K562 (cell line): ENCODE data around the gene MARCHF9. TPM values are rescaled to one million over a fixed set of nuclear protein-coding genes. Genes with fewer than 3 reads are reported as not detected.

Experiments used
- ATAC-seq: fragments of 200-7000 bp; cut with Tn5 transposase; 3 replicates; pipeline ENCODE4 v1.9.1; 2020; ENCODE audit warnings: moderate library complexity
- BruUV-seq: library from RNA; stranded (reverse); fragments of 400-500 nt; replicated peaks from 2 replicates; lab custom pipeline; 2021; lab: Mats Ljungman, UMichigan
- CTCF ChIA-PET: fragments of 300-600 bp; formaldehyde crosslinking; extraction: SDS; loops from one replicate; lab custom pipeline; 2021; ENCODE audit warnings: low intra/inter-chr PET ratio; lab: Yijun Ruan, JAX
- POLR2A ChIA-PET: fragments of 300-600, 350-650 bp; sonication (Branson Sonifier 250); formaldehyde crosslinking; extraction: SDS; loops from one replicate; lab custom pipeline; 2021; ENCODE audit warnings: antibody characterized with exemption, inconsistent platforms; lab: Yijun Ruan, JAX
- DNase-seq, 4 experiments: peaks; one replicate each; pipeline versions ENCODE4 v3.0.0 to v3.0.0-alpha.2; 2011 to 2018; ENCODE audit warnings: low spot score in 3 of 4, mixed read lengths in 3 of 4; ENCODE audit errors: extremely low read depth in 1 of 4
- FAIRE-seq: peaks from 2 replicates; lab custom pipeline; 2011; peaks lifted over from hg19 to GRCh38; lab: Jason Lieb, UNC
- H2AFZ ChIP-seq: 2 replicates; pipeline ENCODE4 v1.6.0; 2011; ENCODE audit warnings: low read depth, low read length, control low read depth, inconsistent platforms
- H3K27ac ChIP-seq: fragments of 200-600 bp; 3 replicates; pipeline ENCODE4 v1.8.0; 2011; ENCODE audit warnings: low read depth, mild to moderate bottlenecking, control low read depth, inconsistent platforms, low read length, moderate library complexity, mixed read lengths; ENCODE audit errors: extremely low read depth
- H3K27me3 ChIP-seq, 2 experiments: fragments of 300-600 bp in 1 of 2; 2 replicates in 1 of 2; 3 replicates in 1 of 2; pipeline versions ENCODE4 v1.6.0 to v1.8.0; 2011; ENCODE audit warnings: inconsistent platforms in 2 of 2, low read length in 2 of 2, mild to moderate bottlenecking in 1 of 2, mixed read lengths in 1 of 2, moderate library complexity in 1 of 2; ENCODE audit not compliant: control insufficient read depth in 2 of 2, insufficient read depth in 2 of 2
- H3K36me3 ChIP-seq: fragments of 300-600 bp; 3 replicates; pipeline ENCODE4 v1.8.0; 2011; ENCODE audit warnings: mild to moderate bottlenecking, low read length, inconsistent platforms; ENCODE audit not compliant: control insufficient read depth, insufficient read depth
- H3K4me1 ChIP-seq, 2 experiments: fragments of 200-600 bp in 1 of 2; replicated peaks in 1 of 2; 2 replicates in 1 of 2; 3 replicates in 1 of 2; pipeline versions ENCODE4 v1.5.1 to v1.8.0; 2011; ENCODE audit warnings: inconsistent platforms in 2 of 2, low read length in 2 of 2, mild to moderate bottlenecking in 1 of 2, mixed read lengths in 1 of 2, moderate library complexity in 1 of 2; ENCODE audit not compliant: control insufficient read depth in 2 of 2, insufficient read depth in 2 of 2
- H3K4me2 ChIP-seq: 2 replicates; pipeline ENCODE4 v1.6.1; 2011; ENCODE audit warnings: low read length, control low read depth, inconsistent platforms, mixed read lengths; ENCODE audit not compliant: insufficient read depth
- H3K4me3 ChIP-seq: fragments of 200-600 bp; sonication (generic), shearing (Covaris generic); 2 replicates; pipeline ENCODE4 v1.5.1; 2016; ENCODE audit warnings: control low read depth, inconsistent platforms
- H3K79me2 ChIP-seq: fragments of 200-600 bp; 3 replicates; pipeline ENCODE4 v1.8.0; 2011; ENCODE audit warnings: low read length, inconsistent platforms; ENCODE audit not compliant: control insufficient read depth, insufficient read depth
- H3K9ac ChIP-seq, 2 experiments: 2 replicates each; pipeline versions ENCODE4 v1.6.0 to v1.6.1; 2011; ENCODE audit warnings: low read depth in 2 of 2, low read length in 2 of 2, control low read depth in 1 of 2, inconsistent platforms in 1 of 2, mild to moderate bottlenecking in 1 of 2, mixed read lengths in 1 of 2; ENCODE audit not compliant: insufficient read depth in 1 of 2
- H3K9me1 ChIP-seq: one replicate; pipeline ENCODE4 v1.6.0; 2011; ENCODE audit warnings: inconsistent platforms, mild to moderate bottlenecking, low read length, moderate library complexity; ENCODE audit not compliant: control insufficient read depth, insufficient read depth
- H3K9me3 ChIP-seq: replicated peaks from 2 replicates; pipeline ENCODE4 v1.5.1; 2011; ENCODE audit warnings: low read depth, low read length, inconsistent platforms; ENCODE audit not compliant: control insufficient read depth, insufficient read depth
- H4K20me1 ChIP-seq: replicated peaks from 2 replicates; pipeline ENCODE4 v1.6.1; 2011; ENCODE audit warnings: low read length, inconsistent platforms, mixed read lengths; ENCODE audit not compliant: control insufficient read depth, insufficient read depth
- CBFA2T3 ChIP-seq: fragments of 450-650 bp; IDR thresholded peaks from 2 replicates; pipeline ENCODE4 v1.6.1; 2017
- CEBPB ChIP-seq: fragments of 450-650 bp; IDR thresholded peaks from 2 replicates; pipeline ENCODE4 v1.6.1; 2016; ENCODE audit warnings: missing genetic modification characterization, missing compliant biosample characterization
- WGBS: fragments of 100-300 bp; shearing (Covaris generic); methylation state at CpG from one replicate; pipeline ENCODE4 v1.1.6; 2016; ENCODE audit warnings: low coverage, mixed read lengths; ENCODE audit not compliant: insufficient coverage; ENCODE audit errors: missing lambda C conversion rate; 5-methylcytosine and 5-hydroxymethylcytosine counted together
- in situ Hi-C: fragments of 300-500 bp; cut with MboI; formaldehyde crosslinking; loops from 4 replicates; pipeline ENCODE4 v1.15.0; 2018; ENCODE audit warnings: inconsistent platforms, mixed read lengths
- intact Hi-C: fragments of 100-400 bp; cut with micrococcal nuclease; formaldehyde crosslinking; loops from 2 replicates; pipeline ENCODE4 v1.14.2; 2022
- polyA plus RNA-seq, 8 experiments: library from polyadenylated mRNA; depleted of rRNA in 4 of 8; stranded (reverse) in 5 of 8; unstranded in 3 of 8; fragments of >200 nt; fragmentation: Nextera tagmentation in 2 of 8; fragmentation: Illumina TruSeq in 1 of 8; extraction: Ambion mirVana in 2 of 8; extraction: Trizol in 1 of 8; gene quantifications; 2 replicates each; pipeline versions ENCODE4 v1.2.1 to v1.2.3, GENCODE V29; 2011 to 2014; ENCODE audit warnings: inconsistent platforms in 1 of 8, missing spikeins in 1 of 8
- total RNA-seq, 7 experiments: library from RNA; depleted of rRNA in 6 of 7; stranded (reverse); fragments of >200 nt in 6 of 7; fragmentation: Illumina TruSeq in 2 of 7; extraction: Trizol in 2 of 7; gene quantifications; 2 replicates each; pipeline versions ENCODE4 v1.2.1 to v1.2.3, GENCODE V29; 2011 to 2021; ENCODE audit warnings: low replicate concordance in 1 of 7
- TF ChIP-seq, protein P1 (sequence below): fragments of 450-650 bp; IDR thresholded peaks from 2 replicates; pipeline ENCODE4 v1.6.1; 2016
- TF ChIP-seq, protein P2 (sequence below): fragments of 450-650 bp; IDR thresholded peaks from 2 replicates; pipeline ENCODE4 v1.6.1; 2016; ENCODE audit warnings: low read depth, mild to moderate bottlenecking, moderate library complexity

Gene MARCHF9
- total and polyA plus RNA-seq, 9 of the 15 experiments (the other 6 are each of a cell fraction or from before 2014, with no cell fraction given), result 0.80 to 12.4 (median 6.2) TPM

DNA sequence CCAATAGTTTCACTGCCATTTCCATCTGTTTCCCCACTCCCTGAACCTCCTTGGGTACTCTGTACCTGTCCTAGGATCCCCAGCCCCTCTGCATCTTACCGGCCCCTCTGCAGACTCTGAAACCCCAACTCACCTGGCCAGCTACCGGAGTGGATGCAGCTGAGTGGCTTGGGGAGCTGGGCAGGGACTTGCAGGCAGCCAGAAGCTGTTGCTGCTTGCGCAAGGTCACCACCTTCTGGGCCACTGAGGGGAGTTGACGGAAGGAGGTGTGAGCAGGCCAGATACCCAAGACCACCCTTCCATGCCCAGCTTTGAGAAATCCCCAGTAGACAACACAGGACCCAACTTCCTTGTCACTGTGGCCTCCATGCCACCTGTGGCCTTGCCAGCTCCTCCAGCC lies 22.6 kb upstream of the MARCHF9 start:
- no TSS peak for BruUV-seq
- Histone ChIP-seq H3K27me3 (peaks cover 35 to 61% of the 10 kb centered on the region in 2 experiments), H4K20me1 (no peaks in the 10 kb centered on the region; the same call in 1 of the 2 replicates), H2AFZ (no peak overlapping the region), H3K36me3 (no peaks in the 10 kb centered on the region), H3K4me1 (peaks cover 9 to 21% of the 10 kb centered on the region in 2 experiments; a peak in 4 of 5 replicates), H3K9me1 (peaks cover 4% of the 10 kb centered on the region), H3K4me2 (no peak overlapping the region), H3K79me2 (no peaks in the 10 kb centered on the region), H3K27ac (no peak overlapping the region), H3K9ac (no peak overlapping the region), H3K9me3 (no peaks in the 10 kb centered on the region), H3K4me3 (no peak overlapping the region)
- DNase-seq (no peak), ATAC-seq (no peak), FAIRE-seq (no peak)
- ChIA-PET POLR2A (interaction anchor here (0.6 to 1.5 kb wide), 6 partner anchors 12 to 214 kb away, joined by 3 to 6 read pairs (median 4); partner anchors contain the start of genes CDK4 and TSPAN31), CTCF (interaction anchor here (1.8 kb wide), 1 partner anchor 148 kb away, joined by 4 read pairs; no protein-coding TSS in a partner anchor)
- no peak for TF ChIP-seq CBFA2T3
- TF ChIP-seq CEBPB, result peak; percentile 37; the same call in 1 of the 2 replicates
- in situ Hi-C loops, result loop anchor here (5.0 kb wide), 1 partner anchor 105 kb away; no protein-coding TSS in a partner anchor
- intact Hi-C loops, result no loop called here
- 5% methylated on average over 4 of the region's 4 CpGs for WGBS

- H3K9me3 ChIP-seq, result no peaks in the 10 kb centered on the region
- no peak overlapping the region for H3K4me2 ChIP-seq
- ATAC-seq (no peak), FAIRE-seq (no peak), DNase-seq (no peak)
- H3K27ac ChIP-seq, result no peak overlapping the region
- no peaks in the 10 kb centered on the region; the same call in 1 of the 2 replicates for H4K20me1 ChIP-seq
- H3K4me3 ChIP-seq, result no peak overlapping the region
- in situ Hi-C loops, result loop anchor here (5.0 kb wide), 1 partner anchor 106 kb away; no protein-coding TSS in a partner anchor
- TF ChIP-seq, protein P1, sequence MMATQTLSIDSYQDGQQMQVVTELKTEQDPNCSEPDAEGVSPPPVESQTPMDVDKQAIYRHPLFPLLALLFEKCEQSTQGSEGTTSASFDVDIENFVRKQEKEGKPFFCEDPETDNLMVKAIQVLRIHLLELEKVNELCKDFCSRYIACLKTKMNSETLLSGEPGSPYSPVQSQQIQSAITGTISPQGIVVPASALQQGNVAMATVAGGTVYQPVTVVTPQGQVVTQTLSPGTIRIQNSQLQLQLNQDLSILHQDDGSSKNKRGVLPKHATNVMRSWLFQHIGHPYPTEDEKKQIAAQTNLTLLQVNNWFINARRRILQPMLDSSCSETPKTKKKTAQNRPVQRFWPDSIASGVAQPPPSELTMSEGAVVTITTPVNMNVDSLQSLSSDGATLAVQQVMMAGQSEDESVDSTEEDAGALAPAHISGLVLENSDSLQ, result 0 out of 2 replicates have a peak, but pooled peaks have one; percentile 8
- TF ChIP-seq, protein P2, sequence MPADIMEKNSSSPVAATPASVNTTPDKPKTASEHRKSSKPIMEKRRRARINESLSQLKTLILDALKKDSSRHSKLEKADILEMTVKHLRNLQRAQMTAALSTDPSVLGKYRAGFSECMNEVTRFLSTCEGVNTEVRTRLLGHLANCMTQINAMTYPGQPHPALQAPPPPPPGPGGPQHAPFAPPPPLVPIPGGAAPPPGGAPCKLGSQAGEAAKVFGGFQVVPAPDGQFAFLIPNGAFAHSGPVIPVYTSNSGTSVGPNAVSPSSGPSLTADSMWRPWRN, result no peak
- H3K36me3 ChIP-seq, result no peaks in the 10 kb centered on the region
- H3K4me1 ChIP-seq, result peaks cover 9 to 23% of the 10 kb centered on the region in 2 experiments; a peak in 4 of 5 replicates
- no peak overlapping the region for H2AFZ ChIP-seq
- no peak overlapping the region for H3K9ac ChIP-seq
- no peaks in the 10 kb centered on the region for H3K79me2 ChIP-seq
- peaks cover 35 to 64% of the 10 kb centered on the region in 2 experiments for H3K27me3 ChIP-seq
- peaks cover 4% of the 10 kb centered on the region for H3K9me1 ChIP-seq
- BruUV-seq, result no TSS peak
- ChIA-PET CTCF (interaction anchor here (1.8 kb wide), 1 partner anchor 149 kb away, joined by 4 read pairs; no protein-coding TSS in a partner anchor), POLR2A (interaction anchor here (0.6 to 1.5 kb wide), 7 partner anchors 11 to 214 kb away, joined by 3 to 6 read pairs (median 4); partner anchors contain the start of genes CDK4 and TSPAN31)
- intact Hi-C loops, result no loop called here
- WGBS, result 21% methylated on average over 11 of the region's 11 CpGs
Measured at GRCh38 chr12:57732726-57733593, 21.9 kb upstream of the MARCHF9 start.
